Nephron progenitor cell (in vitro differentiated cells): Measurements from ENCODE around the gene LRRC8E.

ENCODE experiments used
- DNase-seq: peaks from one replicate; pipeline ENCODE4 v3.0.0; 2021
- H3K27ac Mint-ChIP-seq: 2 replicates; pipeline ENCODE4 v1.8.0; 2021; ENCODE audit warnings: mild to moderate bottlenecking, moderate library complexity, mixed read lengths
- H3K27me3 Mint-ChIP-seq: 2 replicates; pipeline ENCODE4 v1.8.0; 2021; ENCODE audit warnings: mild to moderate bottlenecking, low read depth, mixed read lengths; ENCODE audit not compliant: poor library complexity
- H3K36me3 Mint-ChIP-seq: 2 replicates; pipeline ENCODE4 v1.8.0; 2021; ENCODE audit warnings: low read depth, mixed read lengths
- H3K4me1 Mint-ChIP-seq: 2 replicates; pipeline ENCODE4 v1.8.0; 2021; ENCODE audit warnings: mixed read lengths
- H3K4me3 Mint-ChIP-seq: 2 replicates; pipeline ENCODE4 v1.8.0; 2021; ENCODE audit warnings: mild to moderate bottlenecking, moderate library complexity, mixed read lengths
- H3K9me3 Mint-ChIP-seq: 2 replicates; pipeline ENCODE4 v1.8.0; 2021; ENCODE audit warnings: mild to moderate bottlenecking, moderate library complexity, mixed read lengths
- CTCF ChIP-seq: fragments of 200-600 bp; sonication (generic); IDR thresholded peaks from 2 replicates; pipeline ENCODE4 v1.5.0; 2021; ENCODE audit warnings: antibody characterized with exemption

LRRC8E gene

GRCh38 chr19:7918615-7919421 lies 30.5 kb downstream of the LRRC8E start:
- no peak overlapping the region for H3K27ac Mint-ChIP-seq

DNA sequence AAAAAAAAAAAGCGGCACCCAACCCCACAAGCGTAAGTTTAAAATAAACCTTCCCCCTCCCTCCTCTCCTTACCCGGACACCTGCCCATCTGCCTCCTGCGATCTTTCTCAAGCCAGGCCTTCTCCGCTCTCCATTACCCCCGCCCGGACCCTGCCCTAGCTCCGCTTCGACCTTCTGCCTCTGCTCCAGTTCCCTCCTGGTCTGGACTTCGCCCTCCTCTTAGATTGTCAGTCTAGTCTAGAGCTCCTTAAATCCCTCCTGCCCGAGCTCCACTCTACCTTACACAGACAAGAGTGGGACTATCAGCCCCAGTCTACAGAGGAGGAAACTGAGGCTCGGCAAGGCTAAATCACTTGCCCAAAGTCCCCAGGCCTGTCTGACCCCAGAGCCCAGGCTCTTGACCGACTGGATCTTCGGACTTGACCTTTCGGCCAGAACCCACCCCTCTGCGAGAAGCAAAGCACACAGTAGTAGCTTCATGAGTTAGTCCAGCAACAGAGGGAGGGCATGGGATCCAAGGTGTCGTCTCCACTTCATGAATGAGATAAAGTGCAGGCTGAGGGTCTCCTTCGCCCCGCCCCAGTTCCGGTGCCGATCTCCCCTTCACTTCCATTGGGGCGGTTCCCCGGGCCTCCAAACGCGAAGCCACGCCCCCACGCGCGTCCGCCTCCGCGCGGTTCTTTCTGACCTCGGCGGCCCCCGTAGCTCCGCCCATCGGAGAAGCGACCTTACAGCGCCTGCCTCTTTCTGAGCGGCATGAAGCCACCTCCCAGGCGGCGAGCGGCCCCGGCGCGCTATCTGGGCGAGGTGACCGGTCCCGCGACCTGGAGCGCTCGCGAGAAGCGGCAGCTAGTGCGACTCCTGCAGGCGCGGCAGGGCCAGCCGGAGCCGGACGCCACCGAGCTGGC lies 31.6 kb downstream of the LRRC8E start, which contains the start of gene SNAPC2:
SNAPC2 (plus strand) TSS at position 729 of the 909 bp plus-strand sequence; CDS start at position 758, 29 bp downstream.
- H3K27me3 Mint-ChIP-seq = peaks cover 49% of the 10 kb centered on the region
- DNase-seq = peak; percentile 98
- H3K36me3 Mint-ChIP-seq = peaks cover 4% of the 10 kb centered on the region
- H3K4me3 Mint-ChIP-seq = peak within 1 kb of the TSS; percentile 85
- H3K9me3 Mint-ChIP-seq = no peaks in the 10 kb centered on the region
- peaks cover 42% of the 10 kb centered on the region for H3K4me1 Mint-ChIP-seq
- H3K27ac Mint-ChIP-seq = peak within 1 kb of the TSS; percentile 82
- no peak for TF ChIP-seq CTCF

More at GRCh38 chr19:7918615-7919421, 30.5 kb downstream of the LRRC8E start:
- no peak for TF ChIP-seq CTCF
- Mint-ChIP-seq H3K4me1 (peaks cover 42% of the 10 kb centered on the region), H3K36me3 (peaks cover 4% of the 10 kb centered on the region), H3K27me3 (peaks cover 60% of the 10 kb centered on the region), H3K9me3 (no peaks in the 10 kb centered on the region), H3K4me3 (peak overlapping the region; percentile 85)
- no peak for DNase-seq

DNA sequence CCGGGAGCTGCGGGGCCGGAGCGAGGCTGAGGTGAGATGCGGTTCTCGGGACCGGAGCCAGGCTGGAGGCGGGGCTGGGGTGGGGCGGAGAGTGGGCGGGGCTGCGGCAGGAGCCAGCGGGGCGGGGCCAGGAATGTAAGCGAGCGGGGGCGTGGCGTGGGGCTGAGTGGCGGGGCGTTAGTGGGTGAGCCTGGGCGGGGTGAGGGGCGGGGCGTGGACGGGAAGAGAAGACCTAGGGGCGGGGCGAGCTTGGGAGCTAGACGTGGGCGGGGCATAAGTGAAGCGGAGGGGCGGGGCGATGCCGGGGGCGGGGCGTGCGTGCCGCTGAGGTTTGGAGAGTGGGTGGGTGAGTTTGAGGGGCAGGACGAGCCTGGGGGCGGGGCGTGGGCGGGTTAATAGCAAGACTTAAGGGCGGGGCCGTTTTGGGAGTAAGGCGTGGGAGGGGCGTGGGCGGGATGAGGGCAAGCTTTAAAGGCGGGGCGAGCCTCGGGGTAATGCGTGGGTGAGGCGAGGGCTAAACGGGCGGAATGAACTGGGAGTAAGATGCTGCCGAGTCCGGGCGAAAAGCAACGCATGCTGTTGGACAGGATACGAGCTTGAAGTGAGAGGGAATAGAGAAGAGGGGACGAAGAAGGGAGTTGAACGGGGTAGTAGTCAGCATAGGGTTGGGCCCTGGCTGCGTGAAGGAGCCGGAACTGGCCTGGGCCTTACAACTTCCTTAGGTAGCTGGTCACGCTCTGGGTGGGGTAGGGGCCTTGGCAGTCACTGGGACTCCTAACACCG lies 32.4 kb downstream of the LRRC8E start:
- Mint-ChIP-seq H3K4me3 (peak overlapping the region; percentile 85), H3K36me3 (peaks cover 4% of the 10 kb centered on the region), H3K9me3 (no peaks in the 10 kb centered on the region), H3K27me3 (peaks cover 41% of the 10 kb centered on the region), H3K27ac (peak overlapping the region; percentile 81), H3K4me1 (peaks cover 38% of the 10 kb centered on the region)
- no peak for TF ChIP-seq CTCF
- peak; percentile 100 for DNase-seq

GRCh38 chr19:7921302-7921966 lies 33.1 kb downstream of the LRRC8E start:
- peaks cover 34% of the 10 kb centered on the region for H3K27me3 Mint-ChIP-seq
- no peak for TF ChIP-seq CTCF
- H3K4me3 Mint-ChIP-seq = peak overlapping the region; percentile 85
- H3K36me3 Mint-ChIP-seq = peaks cover 4% of the 10 kb centered on the region
- no peak for DNase-seq
- H3K27ac Mint-ChIP-seq = peak overlapping the region; percentile 81
- H3K4me1 Mint-ChIP-seq = peaks cover 40% of the 10 kb centered on the region
- H3K9me3 Mint-ChIP-seq = no peaks in the 10 kb centered on the region
